Heart right ventricle (tissue), 16 donors: ENCODE data around the gene PSMD2. TPM values are rescaled to one million over a fixed set of nuclear protein-coding genes. Genes with fewer than 3 reads are reported as not detected.

Experiments used
- ATAC-seq, 8 donors: fragments of 200-7000 bp; cut with Tn5 transposase; one replicate each; pipeline ENCODE4 v1.9.1; 2020; ENCODE audit warnings: mild to moderate bottlenecking in 8 of 8, moderate library complexity in 8 of 8, moderate number of reproducible peaks in 1 of 8
- DNase-seq, 2 donors: peaks; one replicate each; pipeline ENCODE4 v3.0.0-alpha.2; 2020
- H3K27ac ChIP-seq, 10 donors: fragments of 200-600 bp; sonication (generic) in 2 of 10; one replicate each; pipeline versions ENCODE4 v1.5.0 to v1.8.0; 2020 to 2022; ENCODE audit warnings: mild to moderate bottlenecking in 3 of 10
- H3K27me3 ChIP-seq, 7 donors: fragments of 200-600 bp; one replicate each; pipeline ENCODE4 v1.8.0; 2021 to 2022; ENCODE audit warnings: mild to moderate bottlenecking in 2 of 7
- H3K36me3 ChIP-seq, 9 donors: fragments of 200-600 bp; sonication (generic) in 1 of 9; one replicate each; pipeline versions ENCODE4 v1.5.0 to v1.8.0; 2020 to 2022; ENCODE audit warnings: mild to moderate bottlenecking in 2 of 9
- H3K4me1 ChIP-seq, 9 donors: fragments of 200-600 bp; sonication (generic) in 1 of 9; one replicate each; pipeline versions ENCODE4 v1.5.0 to v1.8.0; 2020 to 2022; ENCODE audit warnings: mild to moderate bottlenecking in 4 of 9
- H3K4me3 ChIP-seq, 10 donors: fragments of 200-600 bp; sonication (generic) in 2 of 10; one replicate each; pipeline versions ENCODE4 v1.5.0 to v1.8.0; 2020 to 2022; ENCODE audit warnings: mild to moderate bottlenecking in 7 of 10, moderate library complexity in 2 of 10
- H3K9me3 ChIP-seq, 11 donors: fragments of 200-600 bp in 10 of 11; sonication (generic) in 2 of 11; one replicate each; pipeline versions ENCODE4 v1.5.0 to v1.8.0; 2013 to 2022; ENCODE audit warnings: mild to moderate bottlenecking in 2 of 11, control low read depth in 1 of 11, moderate library complexity in 1 of 11
- CTCF ChIP-seq, 9 donors: fragments of 200-600 bp; sonication (generic) in 2 of 9; IDR thresholded peaks; one replicate each; pipeline versions ENCODE4 v1.5.0 to v1.8.0; 2021 to 2022; ENCODE audit warnings: antibody characterized with exemption in 9 of 9, mild to moderate bottlenecking in 5 of 9, moderate library complexity in 1 of 9
- WGBS, 2 donors: extraction: QIAGEN DNeasy Blood & Tissue Kit; methylation state at CpG; one replicate each; pipeline ENCODE4 v1.1.7; 2013; ENCODE audit warnings: inconsistent platforms in 1 of 2; 5-methylcytosine and 5-hydroxymethylcytosine counted together
- intact Hi-C, 10 donors: fragments of 100-400 bp; cut with DNase I; formaldehyde crosslinking; loops; one replicate each; pipeline versions ENCODE4 v1.11.1 to v1.14.2; 2022
- polyA plus RNA-seq, 2 donors: library from polyadenylated mRNA; stranded (reverse); fragments of 200-250 nt; gene quantifications; one replicate each; pipeline ENCODE4 v1.2.3, GENCODE V29; 2013
- total RNA-seq, 10 donors: library from RNA; stranded (reverse); fragmentation: NEBNext Ultra II Directional in 3 of 10; extraction: Animal tissue kit (Norgen Biotek cat#: 25700) in 3 of 10; gene quantifications; one replicate each; pipeline versions ENCODE4 v1.2.1 to v1.2.4, GENCODE V29; 2021 to 2023
- donor health status: Arrhythmogenic right ventricular cardiomyopathy.
- donor health status: ischemic (EF 13 %, LVEDD 7.1; RV severe dilation, severe dysfunction).
- donor health status: healthy with polysubstance abuse.
- donor health status: DM: no; HTN: yes; CAD: no.
- donor health status: DM: no; HTN: no; CAD: no.
- donor health status: ischemic (EF 25% LVEDD 6.9; RV normal size, moderate dysfunction).
- donor health status: ischemic (EF 25% LVEDD 5.7; RV mildly dilated, moderate dysfunction).
- donor health status: healthy.
- donor health status: DM: yes; HTN: yes; CAD: no.
- donor health status: Ischemic cardiomyopathy.
- donor health status: ischemic (EF 35%, LVEDD 5.7; RV mildly dilated, moderate dysfunction).
- donor health status: nonischemic (EF 11% LVEDD 7.7; RV severe dilation, severe dysfunction).
- donor health status: DM: yes; HTN: yes; CAD: no.
- donor health status: PGD.
- donor health status: ischemic (EF 29% LVEDD 5.4; RV normal size, mild dysfunction).
- donor health status: nonischemic (EF 23%, LVEDD 6.1; RV moderate dilation, normal function).

The PSMD2 gene
- total and polyA plus RNA-seq, 12 donors, result 49.0 to 288 (median 231) TPM

- intact Hi-C loops, result loop anchor here in 1 of 10 donors (10.0 kb wide), 1 partner anchor 47 kb away; no protein-coding TSS in a partner anchor
- Histone ChIP-seq H3K4me1 (peaks cover 0 to 5% (median 0%) of the 10 kb centered on the region in 9 donors), H3K9me3 (no peaks in the 10 kb centered on the region), H3K36me3 (peaks cover 0 to 24% (median 0%) of the 10 kb centered on the region in 9 donors), H3K27ac (no peak overlapping the region), H3K27me3 (no peaks in the 10 kb centered on the region), H3K4me3 (no peak overlapping the region)
- ATAC-seq, result no peak
- DNase-seq, result no peak
- 57 to 60% methylated on average over 9 of the region's 9 CpGs for WGBS, 2 donors
- no peak for TF ChIP-seq CTCF (IDR thresholded peaks at IDR 0.05)
These were observed 52.6 kb downstream of the PSMD2 start for GRCh38 chr3:184351511-184352148.

GRCh38 chr3:184352149-184352785, 53.2 kb downstream of the PSMD2 start:
- ATAC-seq, result no peak
- Histone ChIP-seq H3K4me1 (peaks cover 0 to 5% (median 0%) of the 10 kb centered on the region in 9 donors), H3K27me3 (no peaks in the 10 kb centered on the region), H3K9me3 (no peaks in the 10 kb centered on the region), H3K27ac (no peak overlapping the region), H3K36me3 (peaks cover 0 to 26% (median 0%) of the 10 kb centered on the region in 9 donors), H3K4me3 (no peak overlapping the region)
- intact Hi-C loops, result loop anchor here in 1 of 10 donors (10.0 kb wide), 1 partner anchor 47 kb away; no protein-coding TSS in a partner anchor
- WGBS, 2 donors, result 82 to 90% methylated on average over 15 of the region's 15 CpGs
- TF ChIP-seq CTCF (IDR thresholded peaks at IDR 0.05), result no peak
- no peak for DNase-seq

GRCh38 chr3:184352897-184353545, 54.0 kb downstream of the PSMD2 start:
- 91% methylated on average over 11 of the region's 11 CpGs for WGBS, 2 donors
- Histone ChIP-seq H3K27me3 (no peaks in the 10 kb centered on the region), H3K4me3 (no peak overlapping the region), H3K27ac (no peak overlapping the region), H3K9me3 (no peaks in the 10 kb centered on the region), H3K4me1 (peaks cover 0 to 5% (median 0%) of the 10 kb centered on the region in 9 donors), H3K36me3 (peaks cover 0 to 33% (median 0%) of the 10 kb centered on the region in 9 donors)
- intact Hi-C loops, result loop anchor here in 1 of 10 donors (10.0 kb wide), 1 partner anchor 48 kb away; no protein-coding TSS in a partner anchor
- DNase-seq (no peak), ATAC-seq (no peak)
- TF ChIP-seq CTCF (IDR thresholded peaks at IDR 0.05), result no peak

- intact Hi-C loops, result loop anchor here in 1 of 10 donors (10.0 kb wide), 1 partner anchor 49 kb away; no protein-coding TSS in a partner anchor
- H3K27me3 ChIP-seq, result no peaks in the 10 kb centered on the region
- no peak overlapping the region for H3K4me3 ChIP-seq
- ATAC-seq, result no peak
- no peak overlapping the region for H3K27ac ChIP-seq
- H3K9me3 ChIP-seq, result no peaks in the 10 kb centered on the region
- 94 to 96% methylated on average over 11 of the region's 11 CpGs for WGBS, 2 donors
- peaks cover 0 to 38% (median 0%) of the 10 kb centered on the region in 9 donors for H3K36me3 ChIP-seq
- TF ChIP-seq CTCF (IDR thresholded peaks at IDR 0.05), result no peak
- peaks cover 0 to 5% (median 0%) of the 10 kb centered on the region in 9 donors for H3K4me1 ChIP-seq
- no peak for DNase-seq
These were observed 54.5 kb downstream of the PSMD2 start for GRCh38 chr3:184353546-184353941.
